ENCODE measurements around the gene CHD5.

DNA sequence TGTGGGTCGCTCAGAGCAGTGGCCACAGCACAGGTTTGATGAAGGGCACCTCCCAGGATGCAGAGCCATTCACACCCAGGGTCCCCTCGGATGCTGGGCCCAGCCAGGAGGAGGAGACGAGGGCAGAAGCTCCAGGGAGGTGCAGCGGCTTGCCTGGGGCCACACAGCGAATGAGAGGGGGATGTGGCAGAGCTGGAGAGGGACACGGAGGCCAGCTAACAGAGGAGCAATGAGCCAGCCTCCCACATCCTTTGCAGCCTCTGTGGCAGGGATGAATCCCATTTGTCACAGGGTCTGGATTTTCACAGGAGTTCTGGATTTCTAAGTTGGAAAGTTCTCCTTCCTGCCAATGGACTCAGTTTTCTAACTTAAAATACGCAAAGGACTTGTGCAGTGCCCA, 35.9 kb downstream of the CHD5 start:
- TF ChIP-seq, protein P1, sequence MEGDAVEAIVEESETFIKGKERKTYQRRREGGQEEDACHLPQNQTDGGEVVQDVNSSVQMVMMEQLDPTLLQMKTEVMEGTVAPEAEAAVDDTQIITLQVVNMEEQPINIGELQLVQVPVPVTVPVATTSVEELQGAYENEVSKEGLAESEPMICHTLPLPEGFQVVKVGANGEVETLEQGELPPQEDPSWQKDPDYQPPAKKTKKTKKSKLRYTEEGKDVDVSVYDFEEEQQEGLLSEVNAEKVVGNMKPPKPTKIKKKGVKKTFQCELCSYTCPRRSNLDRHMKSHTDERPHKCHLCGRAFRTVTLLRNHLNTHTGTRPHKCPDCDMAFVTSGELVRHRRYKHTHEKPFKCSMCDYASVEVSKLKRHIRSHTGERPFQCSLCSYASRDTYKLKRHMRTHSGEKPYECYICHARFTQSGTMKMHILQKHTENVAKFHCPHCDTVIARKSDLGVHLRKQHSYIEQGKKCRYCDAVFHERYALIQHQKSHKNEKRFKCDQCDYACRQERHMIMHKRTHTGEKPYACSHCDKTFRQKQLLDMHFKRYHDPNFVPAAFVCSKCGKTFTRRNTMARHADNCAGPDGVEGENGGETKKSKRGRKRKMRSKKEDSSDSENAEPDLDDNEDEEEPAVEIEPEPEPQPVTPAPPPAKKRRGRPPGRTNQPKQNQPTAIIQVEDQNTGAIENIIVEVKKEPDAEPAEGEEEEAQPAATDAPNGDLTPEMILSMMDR (IDR thresholded peaks at IDR 0.05), result no peak
- no peak for TF ChIP-seq POLR2A (IDR thresholded peaks at IDR 0.05)
